A172 (cell line): ENCODE measurements around the gene NBPF11. TPM values are rescaled to one million over a fixed set of nuclear protein-coding genes. Genes with fewer than 3 reads are reported as not detected.

Experiments used
- total RNA-seq: library from RNA; depleted of rRNA; stranded (reverse); fragments of >200 nt; shearing (Covaris generic); gene quantifications from 2 replicates; pipeline ENCODE4 v1.2.3, GENCODE V29; 2014; rRNA removed

NBPF11 gene
- total RNA-seq, 1 experiment from 2014 or later, result 4.2 TPM

Other genes with a start within 250 kb of the NBPF11 start
- not detected in 2 replicates for gene GJA8, start 249.5 kb downstream of the NBPF11 start, total RNA-seq
- 24.6 and 35.0 TPM in 2 replicates for gene GPR89B, start 223.9 kb downstream of the NBPF11 start, total RNA-seq